H9 (cell line): ENCODE results near the gene CCDC9B. TPM values are rescaled to one million over a fixed set of nuclear protein-coding genes. Genes with fewer than 3 reads are reported as not detected.

Experiments
- DNase-seq: peaks from one replicate; pipeline ENCODE4 v3.0.0-alpha.2; 2017
- H2AFZ ChIP-seq: one replicate; pipeline ENCODE4 v1.6.1; 2013; ENCODE audit warnings: mild to moderate bottlenecking, low read length, control low read depth, moderate library complexity
- H2AK5ac ChIP-seq: 2 replicates; pipeline ENCODE4 v1.6.1; 2013; ENCODE audit warnings: low read length, control low read depth, mixed read lengths; ENCODE audit not compliant: insufficient read length
- H2BK120ac ChIP-seq: one replicate; pipeline ENCODE4 v1.6.1; 2013; ENCODE audit warnings: low read depth, mild to moderate bottlenecking, low read length, control low read depth, inconsistent platforms; ENCODE audit not compliant: poor library complexity, severe bottlenecking
- H2BK12ac ChIP-seq: 2 replicates; pipeline ENCODE4 v1.6.1; 2013; ENCODE audit warnings: low read length, control low read depth, mixed read lengths, low read depth; ENCODE audit not compliant: insufficient read length
- H2BK15ac ChIP-seq: 2 replicates; pipeline ENCODE4 v1.6.1; 2013; ENCODE audit warnings: low read depth, low read length, control low read depth
- H2BK20ac ChIP-seq: one replicate; pipeline ENCODE4 v1.6.1; 2013; ENCODE audit warnings: low read depth, mild to moderate bottlenecking, low read length, control low read depth, inconsistent platforms; ENCODE audit not compliant: poor library complexity, severe bottlenecking
- H2BK5ac ChIP-seq: 2 replicates; pipeline ENCODE4 v1.6.1; 2013; ENCODE audit warnings: low read length, control low read depth, mixed read lengths; ENCODE audit not compliant: insufficient read length
- H3K14ac ChIP-seq: 2 replicates; pipeline ENCODE4 v1.6.1; 2013; ENCODE audit warnings: low read length, control low read depth; ENCODE audit not compliant: insufficient read depth
- H3K18ac ChIP-seq: 2 replicates; pipeline ENCODE4 v1.6.1; 2013; ENCODE audit warnings: low read depth, mild to moderate bottlenecking, mixed read lengths, low read length, control low read depth; ENCODE audit not compliant: insufficient read length
- H3K23ac ChIP-seq: 2 replicates; pipeline ENCODE4 v1.6.1; 2013; ENCODE audit warnings: low read length, control low read depth, mixed read lengths, low read depth; ENCODE audit not compliant: insufficient read length
- H3K23me2 ChIP-seq: 2 replicates; pipeline ENCODE4 v1.6.1; 2013; ENCODE audit warnings: low read depth, mild to moderate bottlenecking, mixed read lengths, low read length, control low read depth; ENCODE audit not compliant: insufficient read length, poor library complexity, severe bottlenecking
- H3K27ac ChIP-seq: 2 replicates; pipeline ENCODE4 v1.5.1; 2013; ENCODE audit warnings: low read length, control low read depth, mixed read lengths, low read depth; ENCODE audit not compliant: insufficient read length
- H3K27me3 ChIP-seq: 2 replicates; pipeline ENCODE4 v1.6.1; 2013; ENCODE audit warnings: low read length, control low read depth, inconsistent platforms; ENCODE audit not compliant: insufficient read depth
- H3K4ac ChIP-seq: 2 replicates; pipeline ENCODE4 v1.6.1; 2013; ENCODE audit warnings: low read depth, mild to moderate bottlenecking, control low read depth, inconsistent platforms, low read length, moderate library complexity
- H3K4me1 ChIP-seq: 2 replicates; pipeline ENCODE4 v1.6.1; 2013; ENCODE audit warnings: low read length, control low read depth, inconsistent platforms; ENCODE audit not compliant: insufficient read depth
- H3K4me2 ChIP-seq: 2 replicates; pipeline ENCODE4 v1.6.1; 2013; ENCODE audit warnings: low read length, control low read depth, mixed read lengths; ENCODE audit not compliant: insufficient read length, insufficient read depth
- H3K56ac ChIP-seq: 2 replicates; pipeline ENCODE4 v1.6.1; 2013; ENCODE audit warnings: low read depth, mild to moderate bottlenecking, mixed read lengths, low read length, control low read depth; ENCODE audit not compliant: insufficient read length
- H3K79me1 ChIP-seq: 2 replicates; pipeline ENCODE4 v1.6.1; 2013; ENCODE audit warnings: low read depth, mild to moderate bottlenecking, moderate library complexity, low read length, control low read depth, inconsistent platforms; ENCODE audit not compliant: insufficient read depth, poor library complexity, severe bottlenecking
- H3K79me2 ChIP-seq: 2 replicates; pipeline ENCODE4 v1.6.1; 2013; ENCODE audit warnings: low read length, control low read depth, inconsistent platforms; ENCODE audit not compliant: insufficient read depth
- H3K9ac ChIP-seq: 2 replicates; pipeline ENCODE4 v1.6.1; 2013; ENCODE audit warnings: low read length, control low read depth, mixed read lengths; ENCODE audit not compliant: insufficient read length; ENCODE audit errors: extremely low read depth
- H3K9me3 ChIP-seq: one replicate; pipeline ENCODE4 v1.6.1; 2013; ENCODE audit warnings: low read depth, low read length, inconsistent platforms; ENCODE audit not compliant: control insufficient read depth
- H3T11ph ChIP-seq: one replicate; pipeline ENCODE4 v1.6.1; 2013; ENCODE audit warnings: mild to moderate bottlenecking, low read length, control low read depth, inconsistent platforms
- H4K20me1 ChIP-seq: one replicate; pipeline ENCODE4 v1.6.1; 2013; ENCODE audit not compliant: control insufficient read depth, insufficient read length, insufficient read depth
- H4K5ac ChIP-seq: 2 replicates; pipeline ENCODE4 v1.6.1; 2013; ENCODE audit warnings: low read depth, mild to moderate bottlenecking, mixed read lengths, low read length, control low read depth; ENCODE audit not compliant: insufficient read length
- H4K8ac ChIP-seq: replicated peaks from 2 replicates; pipeline ENCODE4 v1.6.1; 2013; ENCODE audit warnings: low read length, control low read depth, mixed read lengths, low read depth; ENCODE audit not compliant: insufficient read length
- H4K91ac ChIP-seq: 2 replicates; pipeline ENCODE4 v1.6.1; 2013; ENCODE audit warnings: low read depth, mild to moderate bottlenecking, moderate library complexity, mixed read lengths, low read length, control low read depth; ENCODE audit not compliant: insufficient read length
- H3K27ac Mint-ChIP-seq, 3 experiments: 2 replicates in 2 of 3; 3 replicates in 1 of 3; pipeline ENCODE4 v1.8.0; 2020 to 2021; ENCODE audit warnings: mixed read lengths in 3 of 3, mild to moderate bottlenecking in 1 of 3, moderate library complexity in 1 of 3
- H3K27me3 Mint-ChIP-seq: 2 replicates; pipeline ENCODE4 v1.8.0; 2021; ENCODE audit warnings: low read depth, mild to moderate bottlenecking, moderate library complexity, mixed read lengths
- H3K36me3 Mint-ChIP-seq, 3 experiments: 2 replicates in 2 of 3; 3 replicates in 1 of 3; pipeline ENCODE4 v1.8.0; 2020 to 2021; ENCODE audit warnings: low read depth in 3 of 3, mixed read lengths in 3 of 3; ENCODE audit not compliant: insufficient read depth in 1 of 3
- H3K4me1 Mint-ChIP-seq, 2 experiments: 2 replicates each; pipeline ENCODE4 v1.8.0; 2020; ENCODE audit warnings: mixed read lengths in 2 of 2
- H3K4me3 Mint-ChIP-seq, 2 experiments: 2 replicates in 1 of 2; 3 replicates in 1 of 2; pipeline ENCODE4 v1.8.0; 2020 to 2021; ENCODE audit warnings: mild to moderate bottlenecking in 2 of 2, mixed read lengths in 2 of 2, moderate library complexity in 1 of 2
- H3K9me3 Mint-ChIP-seq, 2 experiments: 2 replicates in 1 of 2; 3 replicates in 1 of 2; pipeline ENCODE4 v1.8.0; 2020; ENCODE audit warnings: mild to moderate bottlenecking in 2 of 2, mixed read lengths in 2 of 2, moderate library complexity in 1 of 2
- CTCF ChIP-seq: fragments of 200-600 bp; sonication (generic); conservative IDR thresholded peaks from 3 replicates; pipeline ENCODE4 v1.8.0; 2021; ENCODE audit warnings: antibody characterized with exemption, mild to moderate bottlenecking
- WGBS: extraction: QIAGEN DNeasy Blood & Tissue Kit; methylation state at CpG from one replicate; pipeline ENCODE4 v1.1.7; 2013; ENCODE audit warnings: missing lambda C conversion rate, low lambda C conversion rate, mixed read lengths; ENCODE audit not compliant: insufficient read length; ENCODE audit errors: extremely low coverage; 5-methylcytosine and 5-hydroxymethylcytosine counted together
- total RNA-seq: library from RNA; stranded (reverse); gene quantifications from 2 replicates; pipeline ENCODE4 v1.2.1, GENCODE V29; 2021

The CCDC9B gene
- total RNA-seq, 1 experiment from 2014 or later, result 0.48 TPM

- Histone ChIP-seq H2BK120ac (no peak overlapping the region), H2AK5ac (no peak overlapping the region), H3K14ac (no peak overlapping the region), H2BK5ac (no peak overlapping the region), H3K79me1 (no peaks in the 10 kb centered on the region), H3K18ac (no peak overlapping the region), H4K91ac (no peak overlapping the region), H2BK12ac (no peak overlapping the region), H4K20me1 (no peaks in the 10 kb centered on the region), H3K4ac (no peak overlapping the region), H2BK20ac (no peak overlapping the region), H3K4me2 (no peak overlapping the region), H3K9me3 (no peaks in the 10 kb centered on the region), H3K27me3 (no peaks in the 10 kb centered on the region; the same call in 1 of the 2 replicates), H3K23me2 (peaks cover 10% of the 10 kb centered on the region), H3K23ac (no peak overlapping the region), H3K4me1 (peaks cover 5% of the 10 kb centered on the region; the same call in 1 of the 2 replicates), H2BK15ac (no peak overlapping the region), H3K56ac (no peak overlapping the region), H4K5ac (no peak overlapping the region), H3K27ac (no peak overlapping the region), H3K9ac (no peak overlapping the region), H4K8ac (no peak overlapping the region), H3K79me2 (no peaks in the 10 kb centered on the region), H3T11ph (no peak overlapping the region), H2AFZ (no peak overlapping the region)
- H3K27me3 Mint-ChIP-seq, result peaks cover 44% of the 10 kb centered on the region
- peak overlapping the region in 1 of 2 experiments; percentile 2; a peak in 1 of 5 replicates for H3K4me3 Mint-ChIP-seq
- WGBS, result no CpG with 5 or more reads among the region's 2 CpGs
- peak overlapping the region in 1 of 3 experiments; percentile 21; a peak in 1 of 7 replicates for H3K27ac Mint-ChIP-seq
- peaks cover 0 to 6% of the 10 kb centered on the region in 2 experiments; a peak in 1 of 5 replicates for H3K9me3 Mint-ChIP-seq
- H3K4me1 Mint-ChIP-seq, result peaks cover 30 to 34% of the 10 kb centered on the region in 2 experiments
- DNase-seq, result no peak
- peaks cover 0 to 8% (median 3%) of the 10 kb centered on the region in 3 experiments; a peak in 4 of 7 replicates for H3K36me3 Mint-ChIP-seq
- TF ChIP-seq CTCF, result peak; percentile 90
These were observed 19.8 kb downstream of the CCDC9B start for GRCh38 chr15:40320931-40321371.
